Activated CD8-positive, alpha-beta memory T cell treated with anti-CD3 and anti-CD28 coated beads, Interleukin-2, amount 10 ng/mL, durations not matched to agents 7 days and 5 days (primary cell): ENCODE results near the gene PCSK5. TPM values are rescaled to one million over a fixed set of nuclear protein-coding genes. Genes with fewer than 3 reads are reported as not detected.
"Not testable (repeated sequence)": the region's sequence is repeated elsewhere in the genome, so short reads cannot be mapped to it uniquely, and the experiment has no call there.

Experiments
- ATAC-seq: fragments of 150-1000 bp; cut with Tn5 transposase; one replicate; pipeline ENCODE4 v1.10.0; 2021; ENCODE audit warnings: moderate library complexity
- CTCF ChIA-PET: fragments of 350-600 bp; sonication (Branson Sonifier 250); formaldehyde crosslinking; loops from one replicate; lab custom pipeline; 2021; ENCODE audit warnings: antibody characterized with exemption; lab: Charles Lee
- DNase-seq: peaks from one replicate; pipeline ENCODE4 v3.0.0-alpha.2; 2020
- H3K27ac Mint-ChIP-seq: one replicate; pipeline ENCODE4 v1.8.0; 2021; ENCODE audit warnings: mild to moderate bottlenecking, mixed read lengths
- H3K27me3 Mint-ChIP-seq: one replicate; pipeline ENCODE4 v1.8.0; 2021; ENCODE audit warnings: mixed read lengths
- H3K36me3 Mint-ChIP-seq: one replicate; pipeline ENCODE4 v1.8.0; 2021; ENCODE audit warnings: mild to moderate bottlenecking, mixed read lengths
- H3K4me1 Mint-ChIP-seq: one replicate; pipeline ENCODE4 v1.8.0; 2021; ENCODE audit warnings: mixed read lengths
- H3K4me3 Mint-ChIP-seq: one replicate; pipeline ENCODE4 v1.8.0; 2021; ENCODE audit warnings: mild to moderate bottlenecking, moderate library complexity, mixed read lengths
- H3K9me3 Mint-ChIP-seq: one replicate; pipeline ENCODE4 v1.8.0; 2022; ENCODE audit warnings: low read depth, mixed read lengths
- total RNA-seq, 2 experiments: library from RNA; stranded (reverse); gene quantifications; one replicate each; pipeline ENCODE4 v1.2.3, GENCODE V29; 2021

The PCSK5 gene
- total RNA-seq, 2 experiments from 2014 or later, result 1.1 to 2.0 TPM

GRCh38 chr9:76351006-76351405 lies 460.5 kb downstream of the PCSK5 start:
- Mint-ChIP-seq H3K36me3 (no peaks in the 10 kb centered on the region), H3K4me1 (no peaks in the 10 kb centered on the region), H3K27ac (no peak overlapping the region), H3K9me3 (no peaks in the 10 kb centered on the region), H3K27me3 (peaks cover 5% of the 10 kb centered on the region), H3K4me3 (no peak overlapping the region)
- ATAC-seq, result no peak
- DNase-seq, result no peak
- CTCF ChIA-PET, result no interaction called here

- no peak for ATAC-seq
- Mint-ChIP-seq H3K9me3 (no peaks in the 10 kb centered on the region), H3K4me3 (no peak overlapping the region), H3K36me3 (no peaks in the 10 kb centered on the region), H3K27me3 (peaks cover 3% of the 10 kb centered on the region), H3K27ac (no peak overlapping the region), H3K4me1 (no peaks in the 10 kb centered on the region)
- CTCF ChIA-PET, result no interaction called here
- DNase-seq, result no peak
Observed at GRCh38 chr9:76352026-76352620, 461.6 kb downstream of the PCSK5 start.

GRCh38 chr9:76353280-76353679 lies 462.8 kb downstream of the PCSK5 start:
- peaks cover 2% of the 10 kb centered on the region for H3K27me3 Mint-ChIP-seq
- H3K4me3 Mint-ChIP-seq, result no peak overlapping the region
- CTCF ChIA-PET, result no interaction called here
- H3K36me3 Mint-ChIP-seq, result no peaks in the 10 kb centered on the region
- H3K27ac Mint-ChIP-seq, result no peak overlapping the region
- H3K4me1 Mint-ChIP-seq, result no peaks in the 10 kb centered on the region
- H3K9me3 Mint-ChIP-seq, result no peaks in the 10 kb centered on the region
- ATAC-seq (no peak), DNase-seq (no peak)

GRCh38 chr9:76354221-76354620 lies 463.7 kb downstream of the PCSK5 start:
- Mint-ChIP-seq H3K4me1 (no peaks in the 10 kb centered on the region), H3K27ac (no peak overlapping the region)

DNA sequence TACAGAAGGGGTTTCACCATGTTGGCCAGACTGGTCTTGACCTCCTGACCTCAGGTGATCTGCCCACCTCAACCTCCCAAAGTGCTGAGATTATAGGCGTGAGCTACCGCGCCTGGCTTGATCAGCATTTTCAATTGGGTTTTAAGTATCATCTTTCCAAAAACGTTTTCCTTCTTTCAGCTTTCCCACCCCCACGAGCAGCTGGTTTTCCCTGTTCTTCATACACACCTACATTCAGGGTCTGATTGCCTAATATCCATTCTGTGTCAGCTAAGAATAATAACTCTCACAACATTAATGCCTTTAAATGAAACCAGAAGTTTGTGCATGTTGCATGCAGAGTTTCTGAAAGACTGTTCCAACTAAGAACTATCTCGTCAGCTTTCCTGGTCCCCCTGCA lies 465.4 kb downstream of the PCSK5 start:
- DNase-seq (no peak), ATAC-seq (no peak)
- Mint-ChIP-seq H3K36me3 (no peaks in the 10 kb centered on the region), H3K27me3 (peaks cover 4% of the 10 kb centered on the region), H3K4me3 (no peak overlapping the region), H3K27ac (no peak overlapping the region), H3K9me3 (no peaks in the 10 kb centered on the region), H3K4me1 (no peaks in the 10 kb centered on the region)
- CTCF ChIA-PET, result no interaction called here

More at GRCh38 chr9:76354221-76354620, 463.7 kb downstream of the PCSK5 start:
- Mint-ChIP-seq H3K4me3 (no peak overlapping the region), H3K36me3 (no peaks in the 10 kb centered on the region), H3K9me3 (no peaks in the 10 kb centered on the region), H3K27me3 (peaks cover 2% of the 10 kb centered on the region)
- ATAC-seq (no peak), DNase-seq (no peak)
- CTCF ChIA-PET, result no interaction called here

GRCh38 chr9:76357555-76357954 lies 467.1 kb downstream of the PCSK5 start:
- Mint-ChIP-seq H3K9me3 (no peaks in the 10 kb centered on the region), H3K27me3 (peaks cover 4% of the 10 kb centered on the region), H3K4me1 (no peaks in the 10 kb centered on the region), H3K27ac (no peak overlapping the region), H3K36me3 (no peaks in the 10 kb centered on the region), H3K4me3 (no peak overlapping the region)
- DNase-seq, result no peak
- CTCF ChIA-PET, result no interaction called here
- ATAC-seq, result no peak

DNA sequence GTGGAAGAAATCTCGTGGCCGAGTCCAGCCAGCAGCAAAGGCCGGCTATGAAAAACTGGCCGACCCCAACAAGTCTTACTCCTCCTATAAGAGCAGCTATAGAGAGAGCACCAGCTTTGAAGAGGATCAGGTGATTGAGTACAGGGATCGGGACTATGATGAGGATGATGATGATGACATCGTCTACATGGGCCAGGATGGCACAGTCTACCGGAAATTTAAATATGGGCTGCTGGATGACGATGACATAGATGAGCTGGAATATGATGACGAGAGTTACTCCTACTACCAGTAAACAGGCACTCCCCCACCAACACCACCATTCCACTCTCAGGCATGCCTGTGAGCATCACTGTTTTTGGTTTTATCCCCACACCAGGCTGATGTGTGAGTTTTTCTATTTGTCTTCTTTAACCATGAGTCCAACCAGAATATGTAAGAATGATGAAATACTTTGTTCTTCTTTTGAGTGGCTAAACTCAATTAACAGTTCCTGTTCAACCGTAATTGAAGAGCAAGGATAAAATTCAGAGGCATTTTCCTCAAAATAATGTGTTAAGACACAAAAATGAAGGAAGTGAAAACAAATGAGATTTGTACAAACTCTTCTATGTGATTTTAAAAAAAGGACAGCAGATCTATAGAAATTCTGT lies 468.3 kb downstream of the PCSK5 start:
- Mint-ChIP-seq H3K4me1 (no peaks in the 10 kb centered on the region), H3K27me3 (peaks cover 2% of the 10 kb centered on the region)
- CTCF ChIA-PET, result no interaction called here

DNA sequence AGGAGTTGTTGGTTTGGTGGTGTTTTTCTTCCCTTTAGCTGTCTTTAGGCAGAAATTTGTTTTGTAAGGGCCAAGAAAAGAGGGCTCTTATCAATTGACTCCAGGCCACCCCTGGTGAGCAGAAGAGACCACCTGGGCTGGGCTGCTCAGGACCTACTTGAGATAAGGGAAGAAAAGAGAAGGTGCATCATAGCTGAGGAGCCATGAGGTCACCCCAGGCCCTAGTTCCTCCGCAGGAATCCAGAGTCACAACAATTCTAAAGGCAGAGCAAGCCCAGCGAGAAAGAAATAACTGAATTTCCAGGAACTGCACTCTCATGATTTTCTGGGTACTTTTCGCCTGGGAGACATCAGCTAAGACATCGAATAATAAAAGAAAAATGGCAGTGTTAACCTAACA lies 468.9 kb downstream of the PCSK5 start:
- no peak overlapping the region for H3K4me3 Mint-ChIP-seq
- no peaks in the 10 kb centered on the region for H3K9me3 Mint-ChIP-seq
- CTCF ChIA-PET, result no interaction called here
- H3K36me3 Mint-ChIP-seq, result no peaks in the 10 kb centered on the region
- DNase-seq (no peak), ATAC-seq (no peak)
- H3K27me3 Mint-ChIP-seq, result peaks cover 4% of the 10 kb centered on the region
- no peak overlapping the region for H3K27ac Mint-ChIP-seq
- no peaks in the 10 kb centered on the region for H3K4me1 Mint-ChIP-seq

More for the DNA sequence above, 468.3 kb downstream of the PCSK5 start:
- Mint-ChIP-seq H3K27ac (no peak overlapping the region), H3K9me3 (no peaks in the 10 kb centered on the region), H3K36me3 (no peaks in the 10 kb centered on the region), H3K4me3 (no peak overlapping the region)
- ATAC-seq, result no peak
- DNase-seq, result no peak

DNA sequence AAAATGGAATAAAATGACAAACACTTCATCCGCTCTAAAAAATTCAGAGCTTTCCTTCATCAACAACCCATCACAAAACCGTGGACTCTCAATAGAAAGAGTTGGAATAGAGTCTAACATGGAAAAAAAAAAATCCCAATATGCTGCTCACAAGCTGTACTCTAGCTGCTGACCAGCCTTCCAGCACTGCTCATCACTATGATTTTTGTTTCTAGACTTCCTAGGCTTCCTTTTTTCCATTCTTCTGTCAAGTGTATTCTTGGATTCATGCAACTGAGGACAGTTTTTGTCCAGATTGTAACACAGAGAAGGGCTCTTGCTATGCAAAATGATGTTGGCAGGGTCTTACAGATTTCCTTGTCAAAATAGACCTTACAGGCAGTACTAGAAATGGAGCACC lies 469.3 kb downstream of the PCSK5 start:
- ATAC-seq, result no peak

DNA sequence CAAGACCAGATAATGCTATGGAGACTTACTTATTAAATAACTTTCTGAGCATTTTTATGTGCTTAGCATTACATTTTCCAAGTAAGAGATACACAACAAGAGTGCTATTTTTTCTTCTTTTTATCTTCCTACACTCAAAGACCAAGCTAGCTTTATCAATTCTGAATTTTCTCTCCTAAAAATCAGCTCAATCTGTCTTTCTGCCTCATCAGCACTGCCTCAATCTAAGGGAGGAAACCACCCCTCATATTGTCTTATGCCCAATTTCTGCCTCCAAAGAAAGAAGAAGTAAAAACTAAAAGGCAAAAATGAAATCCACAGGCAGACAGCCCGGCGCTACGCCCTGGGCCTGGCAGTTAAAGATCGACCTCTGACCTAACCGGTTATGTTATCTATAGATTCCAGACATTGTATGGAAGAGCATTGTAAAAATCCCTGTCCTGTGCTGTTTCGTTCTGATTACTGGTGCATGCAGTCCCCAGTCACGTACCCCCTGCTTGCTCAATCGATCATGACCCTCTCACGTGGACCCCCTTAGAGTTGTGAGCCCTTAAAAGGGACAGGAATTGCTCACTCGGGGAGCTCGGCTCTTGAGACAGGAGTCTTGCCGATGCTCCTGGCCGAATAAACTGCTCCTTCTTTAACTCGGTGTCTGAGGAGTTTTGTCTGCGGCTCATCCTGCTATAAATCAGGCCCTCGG lies 472.0 kb downstream of the PCSK5 start:
- H3K4me1 Mint-ChIP-seq, H3K36me3 Mint-ChIP-seq, DNase-seq, H3K27ac Mint-ChIP-seq, CTCF ChIA-PET, H3K9me3 Mint-ChIP-seq, H3K27me3 Mint-ChIP-seq, H3K4me3 Mint-ChIP-seq, ATAC-seq: not testable (repeated sequence)

More for the DNA sequence above, 469.3 kb downstream of the PCSK5 start:
- no peak for DNase-seq
- CTCF ChIA-PET, result no interaction called here
- Mint-ChIP-seq H3K27me3 (peaks cover 8% of the 10 kb centered on the region), H3K9me3 (no peaks in the 10 kb centered on the region), H3K27ac (no peak overlapping the region), H3K4me1 (no peaks in the 10 kb centered on the region), H3K36me3 (no peaks in the 10 kb centered on the region), H3K4me3 (no peak overlapping the region)

- Mint-ChIP-seq H3K36me3 (no peaks in the 10 kb centered on the region), H3K4me3 (no peak overlapping the region), H3K27me3 (peaks cover 10% of the 10 kb centered on the region), H3K9me3 (no peaks in the 10 kb centered on the region), H3K27ac (no peak overlapping the region), H3K4me1 (no peaks in the 10 kb centered on the region)
- ATAC-seq (no peak), DNase-seq (no peak)
- CTCF ChIA-PET, result no interaction called here
Observed at GRCh38 chr9:76363032-76363395, 472.5 kb downstream of the PCSK5 start.

- CTCF ChIA-PET, result no interaction called here
- no peaks in the 10 kb centered on the region for H3K4me1 Mint-ChIP-seq
- no peaks in the 10 kb centered on the region for H3K9me3 Mint-ChIP-seq
- no peak overlapping the region for H3K27ac Mint-ChIP-seq
- H3K4me3 Mint-ChIP-seq, result no peak overlapping the region
- no peak for ATAC-seq
- H3K27me3 Mint-ChIP-seq, result peaks cover 9% of the 10 kb centered on the region
- no peak for DNase-seq
- H3K36me3 Mint-ChIP-seq, result no peaks in the 10 kb centered on the region
Observed at GRCh38 chr9:76365028-76365427, 474.6 kb downstream of the PCSK5 start.

- DNase-seq (no peak), ATAC-seq (no peak)
- Mint-ChIP-seq H3K36me3 (no peaks in the 10 kb centered on the region), H3K9me3 (no peaks in the 10 kb centered on the region), H3K27me3 (peaks cover 7% of the 10 kb centered on the region), H3K4me1 (no peaks in the 10 kb centered on the region), H3K27ac (no peak overlapping the region), H3K4me3 (no peak overlapping the region)
- CTCF ChIA-PET, result interaction anchor here (0.6 kb wide), 1 partner anchor 167 kb away, joined by 3 read pairs; no protein-coding TSS in a partner anchor
Observed at GRCh38 chr9:76366275-76366674, 475.8 kb downstream of the PCSK5 start.

GRCh38 chr9:76369583-76369982 lies 479.1 kb downstream of the PCSK5 start:
- Mint-ChIP-seq H3K27ac (no peak overlapping the region), H3K27me3 (peaks cover 3% of the 10 kb centered on the region), H3K9me3 (no peaks in the 10 kb centered on the region), H3K4me1 (peaks cover 9% of the 10 kb centered on the region), H3K36me3 (no peaks in the 10 kb centered on the region), H3K4me3 (no peak overlapping the region)
- ATAC-seq, result no peak
- CTCF ChIA-PET, result interaction anchor here (0.6 kb wide), 1 partner anchor 72 kb away, joined by 3 read pairs; no protein-coding TSS in a partner anchor
- no peak for DNase-seq
